ENCODE measurements around the gene PAX2. TPM values are rescaled to one million over a fixed set of nuclear protein-coding genes. Genes with fewer than 3 reads are reported as not detected.

PAX2 gene
- total RNA-seq, 1 experiment from 2014 or later: 0.45 TPM

DNA sequence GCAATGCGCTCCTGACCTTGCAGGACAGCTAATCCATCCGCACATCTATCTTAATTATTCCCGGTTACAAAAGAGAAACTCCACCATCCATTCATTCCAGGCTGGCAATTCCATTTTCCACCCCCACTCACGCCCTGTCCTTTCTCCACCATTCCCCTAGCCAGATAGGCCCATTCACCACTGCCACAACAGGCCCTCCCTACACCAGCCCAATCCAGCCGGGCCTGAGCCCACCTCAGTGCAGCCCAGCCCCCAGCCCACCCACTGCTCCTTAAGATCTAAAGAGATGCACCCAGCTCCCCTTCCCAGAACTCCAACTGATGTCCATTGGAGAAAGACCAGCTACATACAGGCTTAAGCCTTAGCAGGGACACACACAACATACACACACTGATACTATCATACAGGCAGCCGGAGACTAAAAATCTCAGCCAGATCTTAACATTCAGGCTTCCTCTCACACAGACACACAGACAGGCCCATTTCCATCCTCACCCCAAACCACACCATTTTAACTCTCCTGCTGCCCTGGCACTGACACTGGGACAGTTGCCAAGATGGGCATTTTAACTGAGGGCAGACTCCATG lies 38.0 kb upstream of the PAX2 start:
- CTCF ChIA-PET: no interaction called here
- no peak for DNase-seq
- Histone ChIP-seq H3K4me1 (no peaks in the 10 kb centered on the region; the same call in 1 of the 2 replicates), H3K4me3 (ENCODE audit: low read depth, low read length) (no peak overlapping the region), H3K9me3 (no peaks in the 10 kb centered on the region), H3K36me3 (ENCODE audit: control insufficient read depth, insufficient read depth, low read length) (no peaks in the 10 kb centered on the region), H3K27me3 (replicated peaks; ENCODE audit: control insufficient read depth, insufficient read depth, low read length) (no peaks in the 10 kb centered on the region; the same call in 1 of the 2 replicates)
- POLR2A ChIA-PET: interaction anchor here (0.6 kb wide), 1 partner anchor 172 kb away, joined by 5 read pairs; the partner anchor contains the start of gene HIF1AN
- intact Hi-C loops (cut with micrococcal nuclease; ENCODE audit: unreplicated experiment): no loop called here
- Mint-ChIP-seq H3K27me3 (ENCODE audit: insufficient read depth, unreplicated experiment) (peaks cover 27% of the 10 kb centered on the region), H3K36me3 (ENCODE audit: insufficient read depth, unreplicated experiment) (no peaks in the 10 kb centered on the region), H3K27ac (ENCODE audit: unreplicated experiment) (no peak overlapping the region), H3K4me1 (ENCODE audit: low read depth, unreplicated experiment) (no peaks in the 10 kb centered on the region), H3K9me3 (ENCODE audit: unreplicated experiment) (no peaks in the 10 kb centered on the region), H3K4me3 (ENCODE audit: unreplicated experiment) (no peak overlapping the region)
- TF ChIP-seq, protein P1, sequence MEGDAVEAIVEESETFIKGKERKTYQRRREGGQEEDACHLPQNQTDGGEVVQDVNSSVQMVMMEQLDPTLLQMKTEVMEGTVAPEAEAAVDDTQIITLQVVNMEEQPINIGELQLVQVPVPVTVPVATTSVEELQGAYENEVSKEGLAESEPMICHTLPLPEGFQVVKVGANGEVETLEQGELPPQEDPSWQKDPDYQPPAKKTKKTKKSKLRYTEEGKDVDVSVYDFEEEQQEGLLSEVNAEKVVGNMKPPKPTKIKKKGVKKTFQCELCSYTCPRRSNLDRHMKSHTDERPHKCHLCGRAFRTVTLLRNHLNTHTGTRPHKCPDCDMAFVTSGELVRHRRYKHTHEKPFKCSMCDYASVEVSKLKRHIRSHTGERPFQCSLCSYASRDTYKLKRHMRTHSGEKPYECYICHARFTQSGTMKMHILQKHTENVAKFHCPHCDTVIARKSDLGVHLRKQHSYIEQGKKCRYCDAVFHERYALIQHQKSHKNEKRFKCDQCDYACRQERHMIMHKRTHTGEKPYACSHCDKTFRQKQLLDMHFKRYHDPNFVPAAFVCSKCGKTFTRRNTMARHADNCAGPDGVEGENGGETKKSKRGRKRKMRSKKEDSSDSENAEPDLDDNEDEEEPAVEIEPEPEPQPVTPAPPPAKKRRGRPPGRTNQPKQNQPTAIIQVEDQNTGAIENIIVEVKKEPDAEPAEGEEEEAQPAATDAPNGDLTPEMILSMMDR (IDR thresholded peaks at IDR 0.05; ENCODE audit: insufficient read depth in 1 of 2, low read depth in 1 of 2, low read length in 1 of 2, severe bottlenecking in 1 of 2, unreplicated experiment in 1 of 2): no peak
- no TSS peak for BruUV-seq (replicated peaks)

DNA sequence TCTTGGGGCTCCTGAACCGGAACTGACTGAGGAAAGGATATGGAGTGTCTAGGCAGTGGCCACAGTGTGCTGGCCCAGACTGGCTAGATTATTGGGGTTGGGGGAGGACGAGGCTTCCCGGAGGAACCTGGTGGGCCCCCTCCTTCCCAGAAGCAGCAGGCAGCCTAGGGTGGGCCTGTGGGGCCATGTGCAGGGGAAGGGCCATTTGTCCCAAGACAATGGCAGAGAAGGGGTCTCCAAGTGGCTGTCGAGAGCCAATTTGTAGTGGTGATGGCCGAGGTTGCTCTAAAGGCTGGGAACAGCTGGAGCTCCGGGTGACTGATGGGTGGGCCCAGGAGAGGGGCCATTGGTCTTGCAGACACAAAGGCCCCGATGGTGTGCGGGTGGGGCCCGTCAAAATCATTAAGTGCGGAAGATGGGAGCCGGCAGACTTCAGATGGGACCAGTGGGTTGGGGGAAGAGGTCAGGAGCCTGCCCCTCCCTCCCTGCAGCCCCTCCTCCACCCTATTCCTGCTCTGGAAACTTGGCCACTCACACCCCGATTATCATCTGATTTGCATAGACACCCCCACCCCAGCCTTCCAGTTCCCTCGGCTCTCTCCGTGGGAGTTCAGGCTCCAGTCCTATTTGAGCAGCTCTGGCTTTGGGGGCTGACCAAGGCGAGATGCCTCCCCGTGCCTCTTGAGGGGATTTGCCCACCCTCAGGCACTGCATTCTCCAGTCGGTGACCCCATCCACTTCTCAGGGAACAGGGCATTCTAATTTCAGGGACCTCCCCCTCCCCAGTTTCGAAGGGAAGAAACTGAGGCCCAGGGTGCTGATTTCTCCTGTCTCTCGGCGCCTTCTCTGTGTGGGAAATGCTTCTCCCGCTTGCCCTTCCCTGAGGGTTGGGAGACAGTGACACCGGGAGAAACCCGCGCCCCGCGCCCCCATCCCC lies 36.0 kb upstream of the PAX2 start:
- Mint-ChIP-seq H3K27me3 (ENCODE audit: insufficient read depth, unreplicated experiment) (peaks cover 34% of the 10 kb centered on the region), H3K36me3 (ENCODE audit: insufficient read depth, unreplicated experiment) (no peaks in the 10 kb centered on the region), H3K9me3 (ENCODE audit: unreplicated experiment) (no peaks in the 10 kb centered on the region), H3K4me3 (ENCODE audit: unreplicated experiment) (peak overlapping the region; percentile 10), H3K27ac (ENCODE audit: unreplicated experiment) (no peak overlapping the region), H3K4me1 (ENCODE audit: low read depth, unreplicated experiment) (no peaks in the 10 kb centered on the region)
- ChIA-PET POLR2A (no interaction called here), CTCF (interaction anchor here (0.6 kb wide), 1 partner anchor 368 kb away, joined by 3 read pairs; no protein-coding TSS in a partner anchor)
- BruUV-seq (replicated peaks): no TSS peak
- TF ChIP-seq, protein P1 (IDR thresholded peaks at IDR 0.05; ENCODE audit: insufficient read depth in 1 of 2, low read depth in 1 of 2, low read length in 1 of 2, severe bottlenecking in 1 of 2, unreplicated experiment in 1 of 2): no peak
- Histone ChIP-seq H3K9me3 (no peaks in the 10 kb centered on the region), H3K4me1 (no peaks in the 10 kb centered on the region; the same call in 1 of the 2 replicates), H3K4me3 (ENCODE audit: low read depth, low read length) (peak overlapping the region; percentile 26), H3K36me3 (ENCODE audit: control insufficient read depth, insufficient read depth, low read length) (no peaks in the 10 kb centered on the region), H3K27me3 (replicated peaks; ENCODE audit: control insufficient read depth, insufficient read depth, low read length) (no peaks in the 10 kb centered on the region; the same call in 1 of the 2 replicates)
- DNase-seq: no peak
- intact Hi-C loops (cut with micrococcal nuclease; ENCODE audit: unreplicated experiment): no loop called here

DNA sequence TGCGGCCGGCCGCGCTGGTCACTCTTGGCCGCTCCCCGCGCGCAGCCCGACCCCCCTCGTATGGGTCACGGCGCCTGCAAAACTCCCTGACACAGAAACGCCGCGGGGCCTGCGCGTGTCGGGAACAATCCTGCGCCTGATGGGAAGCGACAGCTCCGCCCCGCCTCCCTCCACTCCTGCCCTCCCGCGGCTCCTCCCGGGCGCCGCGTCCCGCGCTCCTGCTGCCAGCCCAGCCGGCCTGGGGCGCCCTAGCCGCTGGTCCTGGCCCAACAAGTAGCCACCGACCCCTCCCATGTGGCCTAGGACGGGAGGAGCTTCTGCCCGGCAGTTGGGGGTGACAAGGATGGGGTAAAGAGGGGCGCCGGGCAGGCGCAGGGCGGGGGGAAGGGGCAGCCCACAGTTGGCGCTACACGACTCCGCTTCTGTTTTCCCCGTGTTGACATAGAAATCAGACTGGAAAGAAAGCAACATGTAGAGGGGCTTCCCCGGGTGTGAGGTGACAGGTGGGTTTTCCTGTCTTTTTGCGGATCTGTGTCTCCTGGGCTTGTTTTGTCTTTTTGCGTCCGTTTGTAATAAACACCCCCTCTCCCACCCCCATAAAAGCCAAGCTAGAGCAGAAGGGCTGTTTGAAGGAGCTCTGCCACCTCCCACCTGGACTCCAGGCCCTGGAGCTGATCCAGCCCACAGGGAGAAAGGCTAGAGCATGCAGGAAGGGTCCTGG lies 35.1 kb upstream of the PAX2 start:
- Mint-ChIP-seq H3K4me1 (ENCODE audit: low read depth, unreplicated experiment) (no peaks in the 10 kb centered on the region), H3K27me3 (ENCODE audit: insufficient read depth, unreplicated experiment) (peaks cover 36% of the 10 kb centered on the region), H3K4me3 (ENCODE audit: unreplicated experiment) (peak overlapping the region; percentile 10), H3K27ac (ENCODE audit: unreplicated experiment) (no peak overlapping the region), H3K9me3 (ENCODE audit: unreplicated experiment) (no peaks in the 10 kb centered on the region), H3K36me3 (ENCODE audit: insufficient read depth, unreplicated experiment) (no peaks in the 10 kb centered on the region)
- ChIA-PET CTCF (interaction anchor here (0.6 kb wide), 1 partner anchor 369 kb away, joined by 3 read pairs; no protein-coding TSS in a partner anchor), POLR2A (no interaction called here)
- Histone ChIP-seq H3K36me3 (ENCODE audit: control insufficient read depth, insufficient read depth, low read length) (no peaks in the 10 kb centered on the region), H3K9me3 (no peaks in the 10 kb centered on the region), H3K4me3 (ENCODE audit: low read depth, low read length) (peak overlapping the region; percentile 26), H3K27me3 (replicated peaks; ENCODE audit: control insufficient read depth, insufficient read depth, low read length) (no peaks in the 10 kb centered on the region; the same call in 1 of the 2 replicates), H3K4me1 (no peaks in the 10 kb centered on the region; the same call in 1 of the 2 replicates)
- BruUV-seq (replicated peaks): no TSS peak
- TF ChIP-seq, protein P1 (IDR thresholded peaks at IDR 0.05; ENCODE audit: insufficient read depth in 1 of 2, low read depth in 1 of 2, low read length in 1 of 2, severe bottlenecking in 1 of 2, unreplicated experiment in 1 of 2): no peak
- peak in 1 of 2 experiments; percentile 36 for DNase-seq
- intact Hi-C loops (cut with micrococcal nuclease; ENCODE audit: unreplicated experiment): no loop called here

Measured in Caco-2 (cell line).